ENCODE measurements around the gene PCNX2. TPM values are rescaled to one million over a fixed set of nuclear protein-coding genes. Genes with fewer than 3 reads are reported as not detected.

PCNX2 gene
- total and polyA plus RNA-seq, 2 of the 8 experiments (the other 6 are each of a cell fraction or from before 2014, with no cell fraction given) = 46.1 to 57.6 TPM

GRCh38 chr1:232950197-232951176, 345.0 kb downstream of the PCNX2 start, which contains the start of gene NTPCR (continued):
- TF ChIP-seq GTF2F1 (IDR thresholded peaks at IDR 0.05; ENCODE audit: borderline replicate concordance, low read depth, low read length) (no peak), POLR2AphosphoS5 (IDR thresholded peaks at IDR 0.05; ENCODE audit: low read depth, low read length) (peak; percentile 84; the same call in 1 of the 2 replicates), CHD2 (IDR thresholded peaks at IDR 0.05; ENCODE audit: low read length) (no peak), FOSL1 (IDR thresholded peaks at IDR 0.05; ENCODE audit: insufficient read depth, low read depth, low read length) (no peak), KDM5A (IDR thresholded peaks at IDR 0.05; ENCODE audit: low read length) (0 out of 2 replicates have a peak, but pooled peaks have one; percentile 2), SP1 (IDR thresholded peaks at IDR 0.05; ENCODE audit: low read depth, low read length) (no peak)
- TF ChIP-seq, protein P1, sequence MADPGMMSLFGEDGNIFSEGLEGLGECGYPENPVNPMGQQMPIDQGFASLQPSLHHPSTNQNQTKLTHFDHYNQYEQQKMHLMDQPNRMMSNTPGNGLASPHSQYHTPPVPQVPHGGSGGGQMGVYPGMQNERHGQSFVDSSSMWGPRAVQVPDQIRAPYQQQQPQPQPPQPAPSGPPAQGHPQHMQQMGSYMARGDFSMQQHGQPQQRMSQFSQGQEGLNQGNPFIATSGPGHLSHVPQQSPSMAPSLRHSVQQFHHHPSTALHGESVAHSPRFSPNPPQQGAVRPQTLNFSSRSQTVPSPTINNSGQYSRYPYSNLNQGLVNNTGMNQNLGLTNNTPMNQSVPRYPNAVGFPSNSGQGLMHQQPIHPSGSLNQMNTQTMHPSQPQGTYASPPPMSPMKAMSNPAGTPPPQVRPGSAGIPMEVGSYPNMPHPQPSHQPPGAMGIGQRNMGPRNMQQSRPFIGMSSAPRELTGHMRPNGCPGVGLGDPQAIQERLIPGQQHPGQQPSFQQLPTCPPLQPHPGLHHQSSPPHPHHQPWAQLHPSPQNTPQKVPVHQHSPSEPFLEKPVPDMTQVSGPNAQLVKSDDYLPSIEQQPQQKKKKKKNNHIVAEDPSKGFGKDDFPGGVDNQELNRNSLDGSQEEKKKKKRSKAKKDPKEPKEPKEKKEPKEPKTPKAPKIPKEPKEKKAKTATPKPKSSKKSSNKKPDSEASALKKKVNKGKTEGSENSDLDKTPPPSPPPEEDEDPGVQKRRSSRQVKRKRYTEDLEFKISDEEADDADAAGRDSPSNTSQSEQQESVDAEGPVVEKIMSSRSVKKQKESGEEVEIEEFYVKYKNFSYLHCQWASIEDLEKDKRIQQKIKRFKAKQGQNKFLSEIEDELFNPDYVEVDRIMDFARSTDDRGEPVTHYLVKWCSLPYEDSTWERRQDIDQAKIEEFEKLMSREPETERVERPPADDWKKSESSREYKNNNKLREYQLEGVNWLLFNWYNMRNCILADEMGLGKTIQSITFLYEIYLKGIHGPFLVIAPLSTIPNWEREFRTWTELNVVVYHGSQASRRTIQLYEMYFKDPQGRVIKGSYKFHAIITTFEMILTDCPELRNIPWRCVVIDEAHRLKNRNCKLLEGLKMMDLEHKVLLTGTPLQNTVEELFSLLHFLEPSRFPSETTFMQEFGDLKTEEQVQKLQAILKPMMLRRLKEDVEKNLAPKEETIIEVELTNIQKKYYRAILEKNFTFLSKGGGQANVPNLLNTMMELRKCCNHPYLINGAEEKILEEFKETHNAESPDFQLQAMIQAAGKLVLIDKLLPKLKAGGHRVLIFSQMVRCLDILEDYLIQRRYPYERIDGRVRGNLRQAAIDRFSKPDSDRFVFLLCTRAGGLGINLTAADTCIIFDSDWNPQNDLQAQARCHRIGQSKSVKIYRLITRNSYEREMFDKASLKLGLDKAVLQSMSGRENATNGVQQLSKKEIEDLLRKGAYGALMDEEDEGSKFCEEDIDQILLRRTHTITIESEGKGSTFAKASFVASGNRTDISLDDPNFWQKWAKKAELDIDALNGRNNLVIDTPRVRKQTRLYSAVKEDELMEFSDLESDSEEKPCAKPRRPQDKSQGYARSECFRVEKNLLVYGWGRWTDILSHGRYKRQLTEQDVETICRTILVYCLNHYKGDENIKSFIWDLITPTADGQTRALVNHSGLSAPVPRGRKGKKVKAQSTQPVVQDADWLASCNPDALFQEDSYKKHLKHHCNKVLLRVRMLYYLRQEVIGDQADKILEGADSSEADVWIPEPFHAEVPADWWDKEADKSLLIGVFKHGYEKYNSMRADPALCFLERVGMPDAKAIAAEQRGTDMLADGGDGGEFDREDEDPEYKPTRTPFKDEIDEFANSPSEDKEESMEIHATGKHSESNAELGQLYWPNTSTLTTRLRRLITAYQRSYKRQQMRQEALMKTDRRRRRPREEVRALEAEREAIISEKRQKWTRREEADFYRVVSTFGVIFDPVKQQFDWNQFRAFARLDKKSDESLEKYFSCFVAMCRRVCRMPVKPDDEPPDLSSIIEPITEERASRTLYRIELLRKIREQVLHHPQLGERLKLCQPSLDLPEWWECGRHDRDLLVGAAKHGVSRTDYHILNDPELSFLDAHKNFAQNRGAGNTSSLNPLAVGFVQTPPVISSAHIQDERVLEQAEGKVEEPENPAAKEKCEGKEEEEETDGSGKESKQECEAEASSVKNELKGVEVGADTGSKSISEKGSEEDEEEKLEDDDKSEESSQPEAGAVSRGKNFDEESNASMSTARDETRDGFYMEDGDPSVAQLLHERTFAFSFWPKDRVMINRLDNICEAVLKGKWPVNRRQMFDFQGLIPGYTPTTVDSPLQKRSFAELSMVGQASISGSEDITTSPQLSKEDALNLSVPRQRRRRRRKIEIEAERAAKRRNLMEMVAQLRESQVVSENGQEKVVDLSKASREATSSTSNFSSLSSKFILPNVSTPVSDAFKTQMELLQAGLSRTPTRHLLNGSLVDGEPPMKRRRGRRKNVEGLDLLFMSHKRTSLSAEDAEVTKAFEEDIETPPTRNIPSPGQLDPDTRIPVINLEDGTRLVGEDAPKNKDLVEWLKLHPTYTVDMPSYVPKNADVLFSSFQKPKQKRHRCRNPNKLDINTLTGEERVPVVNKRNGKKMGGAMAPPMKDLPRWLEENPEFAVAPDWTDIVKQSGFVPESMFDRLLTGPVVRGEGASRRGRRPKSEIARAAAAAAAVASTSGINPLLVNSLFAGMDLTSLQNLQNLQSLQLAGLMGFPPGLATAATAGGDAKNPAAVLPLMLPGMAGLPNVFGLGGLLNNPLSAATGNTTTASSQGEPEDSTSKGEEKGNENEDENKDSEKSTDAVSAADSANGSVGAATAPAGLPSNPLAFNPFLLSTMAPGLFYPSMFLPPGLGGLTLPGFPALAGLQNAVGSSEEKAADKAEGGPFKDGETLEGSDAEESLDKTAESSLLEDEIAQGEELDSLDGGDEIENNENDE (IDR thresholded peaks at IDR 0.05; ENCODE audit: insufficient replicate concordance, low read length) = no peak
- TF ChIP-seq, protein P2, sequence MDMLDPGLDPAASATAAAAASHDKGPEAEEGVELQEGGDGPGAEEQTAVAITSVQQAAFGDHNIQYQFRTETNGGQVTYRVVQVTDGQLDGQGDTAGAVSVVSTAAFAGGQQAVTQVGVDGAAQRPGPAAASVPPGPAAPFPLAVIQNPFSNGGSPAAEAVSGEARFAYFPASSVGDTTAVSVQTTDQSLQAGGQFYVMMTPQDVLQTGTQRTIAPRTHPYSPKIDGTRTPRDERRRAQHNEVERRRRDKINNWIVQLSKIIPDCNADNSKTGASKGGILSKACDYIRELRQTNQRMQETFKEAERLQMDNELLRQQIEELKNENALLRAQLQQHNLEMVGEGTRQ (IDR thresholded peaks at IDR 0.05; ENCODE audit: low read length) = 0 out of 2 replicates have a peak, but pooled peaks have one; percentile 2
